HepG2 (cell line): ENCODE data around the gene HABP4. TPM values are rescaled to one million over a fixed set of nuclear protein-coding genes. Genes with fewer than 3 reads are reported as not detected.

Experiments used
- CBX1 ChIP-seq: IDR thresholded peaks from one replicate; pipeline ENCODE4 v1.6.1; 2016; ENCODE audit warnings: antibody characterized with exemption, low read depth
- CBX5 ChIP-seq: sonication (generic); formaldehyde crosslinking; IDR thresholded peaks from 2 replicates; pipeline ENCODE4 v1.4.0; 2020; ENCODE audit warnings: missing genetic modification reagents, borderline replicate concordance
- CCAR2 ChIP-seq: fragments of 200-400 bp; formaldehyde crosslinking; optimal IDR thresholded peaks from 2 replicates; pipeline ENCODE3; 2018; ENCODE audit warnings: low read depth, mild to moderate bottlenecking, low read length, moderate library complexity
- DNMT3B ChIP-seq: conservative IDR thresholded peaks from 2 replicates; pipeline ENCODE4 v1.6.1; 2016; ENCODE audit warnings: missing biosample characterization, control low read depth
- HDAC2 ChIP-seq: sonication (generic); formaldehyde crosslinking; IDR thresholded peaks from 2 replicates; pipeline ENCODE4 v1.4.0; 2020; ENCODE audit warnings: missing genetic modification reagents
- ISL2 ChIP-seq: sonication (generic); formaldehyde crosslinking; IDR thresholded peaks from 2 replicates; pipeline ENCODE4 v1.5.0; 2020; ENCODE audit warnings: missing genetic modification reagents
- KLF15 ChIP-seq: sonication (generic); formaldehyde crosslinking; IDR thresholded peaks from 2 replicates; pipeline ENCODE4 v1.8.1; 2023; ENCODE audit warnings: borderline replicate concordance, mild to moderate bottlenecking, inconsistent platforms, missing genetic modification reagents, mixed read lengths
- MIXL1 ChIP-seq: IDR thresholded peaks from 2 replicates; pipeline ENCODE4 v1.6.1; 2016
- MYC ChIP-seq: sonication (generic); formaldehyde crosslinking; IDR thresholded peaks from 2 replicates; pipeline ENCODE4 v1.9.0; 2021; ENCODE audit warnings: missing genetic modification reagents, borderline replicate concordance
- NFE2 ChIP-seq: sonication (generic); formaldehyde crosslinking; IDR thresholded peaks from 2 replicates; pipeline ENCODE4 v1.4.0; 2020; ENCODE audit warnings: missing genetic modification reagents
- PHB2 ChIP-seq: fragments of 450-650 bp; IDR thresholded peaks from 2 replicates; pipeline ENCODE4 v1.6.1; 2018; ENCODE audit not compliant: partially characterized antibody
- RAD21 ChIP-seq: fragments of 450-650 bp; formaldehyde crosslinking; IDR thresholded peaks from 2 replicates; pipeline ENCODE4 v1.5.0; 2020; ENCODE audit warnings: mild to moderate bottlenecking
- RAD51 ChIP-seq: fragments of 450-650 bp; IDR thresholded peaks from 2 replicates; pipeline ENCODE4 v1.6.1; 2016; ENCODE audit warnings: borderline replicate concordance
- SOX5 ChIP-seq: IDR thresholded peaks from 2 replicates; pipeline ENCODE4 v1.6.1; 2016; ENCODE audit warnings: borderline replicate concordance
- SP5 ChIP-seq: IDR thresholded peaks from 2 replicates; pipeline ENCODE4 v1.6.1; 2016; ENCODE audit warnings: low read depth, borderline replicate concordance
- SUZ12 ChIP-seq: fragments of 150-350 bp; IDR thresholded peaks from 2 replicates; pipeline ENCODE4 v1.6.1; 2014; ENCODE audit warnings: low read depth, low read length
- TCF7 ChIP-seq: sonication (generic); IDR thresholded peaks from 2 replicates; pipeline ENCODE4 v1.6.1; 2016; ENCODE audit warnings: antibody characterized with exemption, low read depth
- ZFP90 ChIP-seq: sonication (generic); formaldehyde crosslinking; IDR thresholded peaks from 2 replicates; pipeline ENCODE4 v1.8.0; 2022; ENCODE audit warnings: missing genetic modification reagents, mild to moderate bottlenecking, inconsistent platforms, borderline replicate concordance
- ZMAT5 ChIP-seq: sonication (generic); formaldehyde crosslinking; IDR thresholded peaks from 2 replicates; pipeline ENCODE4 v1.5.0; 2020; ENCODE audit warnings: mild to moderate bottlenecking, low read depth, missing genetic modification reagents, borderline replicate concordance
- ZNF143 ChIP-seq: sonication (generic); formaldehyde crosslinking; IDR thresholded peaks from 2 replicates; pipeline ENCODE4 v1.4.0; 2020; ENCODE audit warnings: missing genetic modification reagents
- ZNF160 ChIP-seq: sonication (generic); formaldehyde crosslinking; IDR thresholded peaks from 2 replicates; pipeline ENCODE4 v1.8.0; 2022; ENCODE audit warnings: mild to moderate bottlenecking, inconsistent platforms, missing genetic modification reagents
- ZNF20 ChIP-seq: sonication (generic); formaldehyde crosslinking; IDR thresholded peaks from 2 replicates; pipeline ENCODE4 v1.4.0; 2020; ENCODE audit warnings: mild to moderate bottlenecking, moderate library complexity, missing genetic modification reagents
- ZNF333 ChIP-seq: sonication (generic); formaldehyde crosslinking; IDR thresholded peaks from 2 replicates; pipeline ENCODE4 v1.4.0; 2020; ENCODE audit warnings: mild to moderate bottlenecking, missing genetic modification reagents, borderline replicate concordance
- ZNF34 ChIP-seq: sonication (generic); formaldehyde crosslinking; IDR thresholded peaks from 2 replicates; pipeline ENCODE4 v1.4.0; 2020; ENCODE audit warnings: mild to moderate bottlenecking, missing genetic modification reagents, borderline replicate concordance
- ZNF678 ChIP-seq: sonication (generic); formaldehyde crosslinking; IDR thresholded peaks from 2 replicates; pipeline ENCODE4 v1.4.0; 2020; ENCODE audit warnings: mild to moderate bottlenecking, missing genetic modification reagents
- ZNF737 ChIP-seq: sonication (generic); formaldehyde crosslinking; IDR thresholded peaks from 2 replicates; pipeline ENCODE4 v1.5.0; 2020; ENCODE audit warnings: missing genetic modification reagents, mild to moderate bottlenecking, borderline replicate concordance
- ZNF776 ChIP-seq: sonication (generic); formaldehyde crosslinking; IDR thresholded peaks from 2 replicates; pipeline ENCODE4 v1.4.0; 2020; ENCODE audit warnings: mild to moderate bottlenecking, missing genetic modification reagents
- ZNF781 ChIP-seq: sonication (generic); formaldehyde crosslinking; IDR thresholded peaks from 2 replicates; pipeline ENCODE4 v1.5.1; 2020; ENCODE audit warnings: borderline replicate concordance, mild to moderate bottlenecking, missing genetic modification reagents; ENCODE audit errors: not compliant biosample characterization
- polyA plus RNA-seq, 8 experiments: library from polyadenylated mRNA; depleted of rRNA in 3 of 8; stranded (reverse) in 7 of 8; unstranded in 1 of 8; fragments of >200 nt; fragmentation: Illumina TruSeq in 4 of 8; extraction: Trizol in 4 of 8; gene quantifications; 2 replicates each; pipeline versions ENCODE4 v1.2.1 to v1.2.3, GENCODE V29; 2011 to 2016; ENCODE audit warnings: low read depth in 4 of 8, missing spikeins in 1 of 8, mixed read lengths in 1 of 8; ENCODE audit not compliant: insufficient read depth in 1 of 8
- total RNA-seq, 5 experiments: library from RNA; depleted of rRNA; stranded (reverse); fragments of >200 nt; fragmentation: Illumina TruSeq; extraction: Trizol; gene quantifications; 2 replicates each; pipeline ENCODE4 v1.2.3, GENCODE V29; 2016; ENCODE audit warnings: low read depth in 1 of 5
- TF ChIP-seq, protein P1 (sequence below): sonication (generic); formaldehyde crosslinking; IDR thresholded peaks from 2 replicates; pipeline ENCODE4 v1.8.0; 2022; ENCODE audit warnings: mild to moderate bottlenecking, missing genetic modification reagents; ENCODE audit not compliant: insufficient replicate concordance
- TF ChIP-seq, protein P2 (sequence below): IDR thresholded peaks from 2 replicates; pipeline ENCODE4 v1.6.1; 2016; ENCODE audit warnings: missing biosample characterization, missing genetic modification reagents, low read depth

Gene HABP4
- total and polyA plus RNA-seq, 2 of the 13 experiments (the other 11 are each of a cell fraction or from before 2014, with no cell fraction given) = 14.3 to 26.6 TPM

DNA sequence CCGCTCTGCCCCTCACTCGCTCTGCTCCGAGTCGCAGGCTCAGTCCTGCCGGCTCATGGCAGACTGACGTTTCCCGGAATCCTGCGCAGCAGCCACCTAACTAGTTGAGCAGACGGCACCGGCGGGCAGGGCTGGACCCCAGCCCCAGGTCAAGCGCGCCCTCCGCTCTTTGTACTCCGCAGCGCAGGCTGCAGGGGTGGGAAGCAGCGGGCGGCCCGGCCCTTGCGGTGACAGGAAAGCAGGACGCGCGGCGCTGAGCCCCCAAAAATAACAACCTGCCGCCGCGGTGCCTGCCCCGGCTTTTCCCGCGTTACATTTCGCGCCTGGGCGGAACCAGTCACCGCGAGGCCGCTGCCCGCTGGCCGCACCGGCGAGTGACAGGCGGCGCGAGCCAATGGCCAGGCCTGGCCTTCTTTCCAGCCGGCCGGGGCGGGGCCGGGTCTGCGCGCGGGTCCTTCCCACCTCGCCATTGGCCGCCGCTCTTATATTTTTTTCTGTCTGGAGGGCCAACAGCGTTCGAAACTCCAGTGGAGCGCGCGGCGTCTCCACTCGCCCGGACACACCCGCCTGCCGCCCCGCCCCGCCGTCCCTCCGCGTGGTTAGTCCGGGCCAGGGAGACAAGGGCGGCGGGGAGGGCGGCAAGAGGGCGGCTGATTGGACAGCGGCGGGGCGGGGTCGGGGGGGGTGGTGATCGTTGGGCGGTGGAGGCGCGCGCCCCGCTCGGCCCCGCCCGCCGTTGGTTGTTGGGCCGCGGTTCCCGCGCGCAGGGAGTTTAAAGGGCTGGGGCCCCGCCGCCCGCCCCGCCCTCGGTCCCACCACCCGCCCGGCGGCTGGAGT, 31.7 kb upstream of the HABP4 start, which contains the start of gene ZNF367 (continued):
- TF ChIP-seq ZNF160 (CRISPR knock-in tag) = 0 out of 2 replicates have a peak, but pooled peaks have one; percentile 32
- no peak for TF ChIP-seq ZFP90 (CRISPR knock-in tag)
- TF ChIP-seq DNMT3B (CRISPR knock-in tag) = no peak
- TF ChIP-seq NFE2 (CRISPR knock-in tag) = no peak
- no peak for TF ChIP-seq CBX5 (CRISPR knock-in tag)
- no peak for TF ChIP-seq ZNF678 (CRISPR knock-in tag)
- TF ChIP-seq MIXL1 (CRISPR knock-in tag) = 0 out of 2 replicates have a peak, but pooled peaks have one; percentile 7
- no peak for TF ChIP-seq KLF15 (CRISPR knock-in tag)
- TF ChIP-seq, protein P1, sequence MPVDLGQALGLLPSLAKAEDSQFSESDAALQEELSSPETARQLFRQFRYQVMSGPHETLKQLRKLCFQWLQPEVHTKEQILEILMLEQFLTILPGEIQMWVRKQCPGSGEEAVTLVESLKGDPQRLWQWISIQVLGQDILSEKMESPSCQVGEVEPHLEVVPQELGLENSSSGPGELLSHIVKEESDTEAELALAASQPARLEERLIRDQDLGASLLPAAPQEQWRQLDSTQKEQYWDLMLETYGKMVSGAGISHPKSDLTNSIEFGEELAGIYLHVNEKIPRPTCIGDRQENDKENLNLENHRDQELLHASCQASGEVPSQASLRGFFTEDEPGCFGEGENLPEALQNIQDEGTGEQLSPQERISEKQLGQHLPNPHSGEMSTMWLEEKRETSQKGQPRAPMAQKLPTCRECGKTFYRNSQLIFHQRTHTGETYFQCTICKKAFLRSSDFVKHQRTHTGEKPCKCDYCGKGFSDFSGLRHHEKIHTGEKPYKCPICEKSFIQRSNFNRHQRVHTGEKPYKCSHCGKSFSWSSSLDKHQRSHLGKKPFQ = peak; percentile 49
- TF ChIP-seq PHB2 = no peak
- no peak for TF ChIP-seq CBX1
- no peak for TF ChIP-seq ZNF34
- TF ChIP-seq ZNF737 (CRISPR knock-in tag) = no peak
- no peak for TF ChIP-seq SOX5 (CRISPR knock-in tag)
- TF ChIP-seq ZNF143 (CRISPR knock-in tag) = peak; percentile 69
- peak; percentile 69 for TF ChIP-seq HDAC2 (CRISPR knock-in tag)
- TF ChIP-seq SUZ12 = no peak
- TF ChIP-seq ISL2 (CRISPR knock-in tag) = no peak
- TF ChIP-seq, protein P2, sequence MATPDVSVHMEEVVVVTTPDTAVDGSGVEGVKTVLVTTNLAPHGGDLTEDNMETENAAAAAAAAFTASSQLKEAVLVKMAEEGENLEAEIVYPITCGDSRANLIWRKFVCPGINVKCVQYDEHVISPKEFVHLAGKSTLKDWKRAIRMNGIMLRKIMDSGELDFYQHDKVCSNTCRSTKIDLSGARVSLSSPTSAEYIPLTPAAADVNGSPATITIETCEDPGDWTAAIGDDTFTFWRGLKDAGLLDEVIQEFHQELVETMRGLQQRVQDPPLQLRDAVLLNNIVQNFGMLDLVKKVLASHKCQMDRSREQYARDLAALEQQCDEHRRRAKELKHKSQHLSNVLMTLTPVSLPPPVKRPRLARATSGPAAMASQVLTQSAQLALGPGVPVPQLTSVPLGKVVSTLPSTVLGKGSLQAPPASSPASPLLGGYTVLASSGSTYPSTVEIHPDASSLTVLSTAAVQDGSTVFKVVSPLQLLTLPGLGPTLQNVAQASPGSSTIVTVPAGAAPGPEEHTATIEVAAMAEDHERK (CRISPR knock-in tag) = no peak
- TF ChIP-seq ZNF776 = no peak
- TF ChIP-seq ZNF333 (CRISPR knock-in tag) = no peak
- TF ChIP-seq TCF7 = peak; percentile 3; the same call in 1 of the 2 replicates
- TF ChIP-seq RAD21 (CRISPR knock-in tag) = peak; percentile 20; the same call in 1 of the 2 replicates
- TF ChIP-seq RAD51 = no peak
- TF ChIP-seq ZNF781 (CRISPR knock-in tag) = no peak
- TF ChIP-seq CCAR2 = no peak
- TF ChIP-seq ZMAT5 (CRISPR knock-in tag) = no peak
- no peak for TF ChIP-seq ZNF20 (CRISPR knock-in tag)
- TF ChIP-seq SP5 (CRISPR knock-in tag) = peak; percentile 64
- TF ChIP-seq MYC = peak; percentile 69; the same call in 1 of the 2 replicates
